SU-DHL-6 (cell line): ENCODE results near the gene CNTNAP3.
"Not testable (repeated sequence)": the region's sequence is repeated elsewhere in the genome, so short reads cannot be mapped to it uniquely, and the experiment has no call there.

Experiments
- CTCF ChIP-seq: fragments of 200-600 bp; sonication (generic); IDR thresholded peaks from one replicate; pipeline ENCODE4 v1.5.1; 2017; ENCODE audit warnings: antibody characterized with exemption, mild to moderate bottlenecking, low read length, moderate library complexity; ENCODE audit not compliant: insufficient read depth, poor library complexity, severe bottlenecking
- EZH2phosphoT487 ChIP-seq: fragments of 200-600 bp; sonication (generic), shearing (Covaris generic); conservative IDR thresholded peaks from 2 replicates; pipeline ENCODE4 v1.6.1; 2018; ENCODE audit warnings: mild to moderate bottlenecking, antibody characterized with exemption, low read length, moderate library complexity, mixed read lengths

GRCh38 chr9:39279995-39280394, 8.0 kb downstream of the CNTNAP3 start:
- TF ChIP-seq EZH2phosphoT487, CTCF: not testable (repeated sequence)
